Mesothelial cell of epicardium (in vitro differentiated cells): Measurements from ENCODE around the gene UBC. TPM values are rescaled to one million over a fixed set of nuclear protein-coding genes. Genes with fewer than 3 reads are reported as not detected.
"Not testable (repeated sequence)": the region's sequence is repeated elsewhere in the genome, so short reads cannot be mapped to it uniquely, and the experiment has no call there.

Experiments used
- DNase-seq, 2 experiments: peaks; one replicate each; pipeline ENCODE4 v3.0.0; 2021; ENCODE audit warnings: low spot score in 2 of 2; ENCODE audit not compliant: unreplicated experiment in 2 of 2
- H3K27ac Mint-ChIP-seq: 2 replicates; pipeline ENCODE4 v1.8.0; 2021; ENCODE audit warnings: mixed read lengths
- H3K27me3 Mint-ChIP-seq: 2 replicates; pipeline ENCODE4 v1.8.0; 2021; ENCODE audit warnings: low read depth, mixed read lengths
- H3K36me3 Mint-ChIP-seq: 2 replicates; pipeline ENCODE4 v1.8.0; 2021; ENCODE audit warnings: mixed read lengths
- H3K4me1 Mint-ChIP-seq: 2 replicates; pipeline ENCODE4 v1.8.0; 2021; ENCODE audit warnings: mixed read lengths
- H3K4me3 Mint-ChIP-seq: 2 replicates; pipeline ENCODE4 v1.8.0; 2021; ENCODE audit warnings: mild to moderate bottlenecking, moderate library complexity, mixed read lengths
- H3K9me3 Mint-ChIP-seq: 2 replicates; pipeline ENCODE4 v1.8.0; 2021; ENCODE audit warnings: mixed read lengths
- CTCF ChIP-seq: fragments of 200-600 bp; sonication (generic); IDR thresholded peaks from one replicate; pipeline ENCODE4 v1.5.0; 2021; ENCODE audit warnings: antibody characterized with exemption; ENCODE audit not compliant: unreplicated experiment
- total RNA-seq: library from RNA; stranded (reverse); gene quantifications from 3 replicates; pipeline ENCODE4 v1.2.1, GENCODE V29; 2021

Gene UBC
- total RNA-seq, 1 donor from 2014 or later, result 718 TPM

DNA sequence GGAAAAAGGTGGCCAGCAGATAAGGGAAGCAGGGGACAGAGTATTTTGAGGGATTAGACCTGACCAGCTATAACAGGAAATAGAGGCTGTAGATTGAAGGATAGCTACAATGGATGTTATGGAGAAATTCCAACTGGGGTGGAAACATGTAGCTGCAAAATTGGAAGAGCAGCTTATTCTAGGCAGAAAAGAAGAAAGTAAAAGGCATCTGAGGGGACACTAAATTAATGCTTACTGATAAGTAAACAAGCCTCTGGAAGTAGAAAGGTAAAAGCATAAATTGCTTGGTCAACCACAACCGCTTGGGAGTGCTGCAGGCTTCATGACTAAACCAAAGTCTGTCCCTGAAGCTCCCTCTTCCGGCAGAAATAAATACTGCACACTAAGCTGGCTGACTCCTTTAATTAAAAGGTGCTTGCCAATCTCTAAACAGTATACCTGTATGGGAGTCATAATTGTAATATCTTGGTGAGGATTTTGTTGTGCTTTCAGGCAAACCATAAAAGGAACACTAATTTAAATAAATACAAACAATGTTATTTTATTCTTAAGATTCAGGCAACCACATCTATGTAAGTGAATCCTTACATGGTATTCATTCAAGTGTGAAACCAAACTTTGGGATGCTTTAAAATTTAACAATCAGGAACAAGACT, 7.7 kb downstream of the UBC start:
- TF ChIP-seq CTCF, result peak; percentile 96
- H3K4me1 Mint-ChIP-seq, result peaks cover 38% of the 10 kb centered on the region
- peak; percentile 58 to 84 for DNase-seq
- H3K27me3 Mint-ChIP-seq, result no peaks in the 10 kb centered on the region
- peaks cover 10% of the 10 kb centered on the region for H3K36me3 Mint-ChIP-seq
- no peak overlapping the region for H3K4me3 Mint-ChIP-seq
- no peaks in the 10 kb centered on the region for H3K9me3 Mint-ChIP-seq
- peak overlapping the region; percentile 37 for H3K27ac Mint-ChIP-seq

DNA sequence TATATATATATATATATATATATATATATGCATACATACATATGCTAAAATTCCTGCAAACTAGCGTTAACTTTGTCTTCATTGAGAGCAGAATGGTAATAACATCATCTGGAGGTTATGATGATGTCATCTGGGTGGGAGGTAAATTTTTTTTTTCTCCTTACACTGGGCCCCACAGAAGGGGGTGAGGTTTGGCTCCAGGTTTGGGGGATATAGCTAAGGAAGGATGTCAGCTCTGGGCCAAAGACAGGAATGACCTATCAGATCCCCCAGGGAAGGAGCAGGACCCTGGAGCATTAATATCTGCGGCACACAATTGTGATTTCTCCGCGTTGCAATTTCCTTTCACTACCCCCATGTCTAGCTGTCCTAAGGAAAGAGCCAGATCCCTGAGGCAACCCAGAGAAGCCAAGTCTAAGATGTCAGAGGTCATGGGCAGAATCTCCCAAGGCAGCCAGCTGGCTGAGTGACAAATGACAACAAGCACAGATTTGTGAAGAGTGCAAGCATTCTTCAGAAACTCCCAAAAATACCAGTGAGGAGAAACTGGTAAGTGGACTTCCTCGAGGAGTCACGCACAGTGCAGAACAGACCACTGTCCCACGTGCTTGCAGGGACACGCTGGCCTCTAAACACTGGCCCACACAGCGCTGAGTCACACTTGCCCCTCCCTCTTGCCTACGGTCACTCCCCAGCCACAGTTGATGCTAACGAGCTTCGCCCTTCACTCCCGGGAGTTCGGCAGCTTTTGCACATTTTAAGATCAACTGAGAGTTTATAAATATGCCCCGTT, 9.9 kb downstream of the UBC start:
- Mint-ChIP-seq H3K9me3 (no peaks in the 10 kb centered on the region), H3K4me1 (peaks cover 18% of the 10 kb centered on the region), H3K4me3 (no peak overlapping the region), H3K27me3 (no peaks in the 10 kb centered on the region), H3K27ac (peak overlapping the region; percentile 19), H3K36me3 (no peaks in the 10 kb centered on the region)
- no peak for TF ChIP-seq CTCF
- DNase-seq, result no peak

DNA sequence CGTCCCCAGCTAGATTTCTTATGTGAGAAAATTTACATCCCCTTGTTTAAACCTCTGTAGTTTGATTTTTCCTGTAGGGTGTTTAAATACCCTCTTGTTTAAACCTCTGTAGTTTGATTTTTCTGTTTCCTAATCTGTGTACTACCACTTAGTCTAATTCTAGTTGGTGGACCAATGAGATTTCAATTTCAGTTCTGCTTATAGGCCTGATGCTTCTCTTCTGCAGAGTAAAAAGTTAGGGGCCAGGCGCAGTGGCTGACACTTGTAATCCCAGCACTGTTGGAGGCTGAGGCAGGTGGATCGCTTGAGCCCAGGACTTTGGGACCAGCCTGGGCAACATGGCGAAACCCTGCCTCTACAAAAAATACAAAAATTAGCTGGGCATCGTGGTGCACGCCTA, 11.5 kb downstream of the UBC start:
- no peak for TF ChIP-seq CTCF
- Mint-ChIP-seq H3K27me3 (no peaks in the 10 kb centered on the region), H3K4me3 (no peak overlapping the region)

GRCh38 chr12:124901003-124901402, 13.4 kb downstream of the UBC start:
- no peak for TF ChIP-seq CTCF
- Mint-ChIP-seq H3K36me3 (no peaks in the 10 kb centered on the region), H3K27me3 (no peaks in the 10 kb centered on the region), H3K4me1 (peaks cover 12% of the 10 kb centered on the region), H3K4me3 (no peak overlapping the region), H3K27ac (no peak overlapping the region), H3K9me3 (no peaks in the 10 kb centered on the region)
- no peak for DNase-seq

More for the DNA sequence above, 11.5 kb downstream of the UBC start:
- Mint-ChIP-seq H3K9me3 (no peaks in the 10 kb centered on the region), H3K36me3 (no peaks in the 10 kb centered on the region), H3K4me1 (peaks cover 18% of the 10 kb centered on the region), H3K27ac (no peak overlapping the region)
- DNase-seq, result no peak

GRCh38 chr12:124900345-124900795, 14.1 kb downstream of the UBC start:
- not testable (repeated sequence) for H3K27ac Mint-ChIP-seq, H3K27me3 Mint-ChIP-seq, H3K4me3 Mint-ChIP-seq, H3K36me3 Mint-ChIP-seq, H3K9me3 Mint-ChIP-seq, H3K4me1 Mint-ChIP-seq, DNase-seq

- Mint-ChIP-seq H3K27ac (no peak overlapping the region), H3K36me3 (no peaks in the 10 kb centered on the region), H3K27me3 (no peaks in the 10 kb centered on the region), H3K4me3 (no peak overlapping the region), H3K4me1 (no peaks in the 10 kb centered on the region), H3K9me3 (no peaks in the 10 kb centered on the region)
- no peak for DNase-seq
- TF ChIP-seq CTCF, result no peak
These were observed 15.5 kb downstream of the UBC start for GRCh38 chr12:124898923-124899294.
